ENCODE results near the gene HLCS.

The HLCS gene

DNA sequence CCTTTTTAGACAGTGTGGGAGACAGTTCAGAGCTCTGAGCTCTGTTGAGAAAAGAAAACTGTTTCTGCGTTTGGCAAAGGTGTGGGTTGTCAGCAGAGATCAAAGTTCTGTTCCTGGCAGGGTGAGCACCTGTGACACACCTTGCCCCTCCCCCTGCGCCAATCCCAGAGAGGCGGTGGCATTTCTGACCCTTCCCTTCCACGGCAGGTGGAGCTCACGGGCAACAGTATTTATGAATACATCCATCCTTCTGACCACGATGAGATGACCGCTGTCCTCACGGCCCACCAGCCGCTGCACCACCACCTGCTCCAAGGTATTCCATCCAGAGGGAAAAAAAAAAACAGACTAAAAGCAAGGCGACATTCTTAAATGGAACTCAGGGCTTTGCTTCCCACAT lies 246.9 kb downstream of the HLCS start:
- DNase-seq (ENCODE audit: low read depth): no peak

DNA sequence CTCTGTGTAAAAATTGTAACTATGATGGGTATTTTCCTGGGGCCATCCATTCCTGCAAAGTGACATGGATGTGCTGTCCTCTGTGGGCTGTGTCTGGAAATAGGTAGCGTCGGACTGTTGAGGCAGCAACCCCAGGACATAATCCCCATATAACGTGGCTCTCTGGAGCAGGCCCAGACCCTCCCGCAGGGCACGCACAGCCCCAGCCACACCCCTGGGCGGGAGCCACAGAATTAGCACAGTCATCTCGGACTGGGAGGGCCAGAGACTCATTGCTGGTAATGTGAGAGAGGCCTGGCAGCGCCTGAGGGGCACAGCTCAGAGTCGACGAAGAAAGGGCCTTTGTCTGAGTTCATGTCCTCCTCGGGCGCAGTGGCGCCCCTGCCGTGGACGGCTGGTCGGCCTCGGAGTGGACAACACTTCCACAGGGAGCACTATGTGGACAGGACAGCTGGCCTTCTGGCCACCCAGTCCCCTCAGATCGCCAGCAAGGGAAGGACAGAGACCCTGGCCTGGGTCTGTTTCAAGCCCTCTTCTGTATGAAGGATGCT lies 247.4 kb downstream of the HLCS start:
- no peak for DNase-seq (ENCODE audit: low read depth)

DNA sequence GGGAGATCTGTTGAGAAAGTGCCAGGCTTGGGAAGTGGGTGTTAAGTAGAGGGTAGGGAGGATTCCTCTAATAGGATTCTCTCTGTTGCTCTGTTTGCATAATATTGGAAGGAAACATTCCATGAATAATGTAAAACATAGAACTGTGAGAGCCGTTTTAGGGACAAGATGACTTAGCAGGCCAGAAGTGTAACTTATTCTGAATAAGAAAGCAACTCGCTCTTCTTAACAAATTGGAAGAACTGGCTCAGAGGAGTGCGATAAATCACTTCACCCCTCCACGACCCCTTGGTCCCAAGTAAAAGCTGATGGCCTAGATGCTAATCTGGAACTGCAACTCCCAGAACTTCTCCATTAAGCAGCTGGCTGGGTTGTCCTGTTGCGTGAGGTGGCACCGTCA lies 248.5 kb downstream of the HLCS start:
- no peak for DNase-seq (ENCODE audit: low read depth)

DNA sequence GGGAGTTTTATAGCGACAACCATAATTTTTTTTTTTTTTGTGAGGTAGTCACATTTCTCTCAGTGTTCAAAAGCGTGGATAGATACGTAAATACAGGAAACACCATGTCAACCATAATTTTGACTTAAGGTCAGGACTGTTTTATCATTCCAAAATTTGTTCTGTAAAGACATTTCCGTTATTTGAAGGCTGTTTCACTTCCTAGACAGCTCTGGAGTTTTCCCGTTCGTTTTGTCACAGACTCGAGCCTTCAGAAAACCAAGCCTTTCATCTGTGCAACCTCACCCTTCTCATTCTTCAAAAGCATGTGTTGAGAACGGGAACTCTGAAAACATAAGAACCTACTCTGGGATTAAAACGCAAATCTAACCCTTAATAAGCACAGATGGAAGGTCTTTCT lies 249.6 kb downstream of the HLCS start:
- no peak for DNase-seq (ENCODE audit: low read depth)

DNA sequence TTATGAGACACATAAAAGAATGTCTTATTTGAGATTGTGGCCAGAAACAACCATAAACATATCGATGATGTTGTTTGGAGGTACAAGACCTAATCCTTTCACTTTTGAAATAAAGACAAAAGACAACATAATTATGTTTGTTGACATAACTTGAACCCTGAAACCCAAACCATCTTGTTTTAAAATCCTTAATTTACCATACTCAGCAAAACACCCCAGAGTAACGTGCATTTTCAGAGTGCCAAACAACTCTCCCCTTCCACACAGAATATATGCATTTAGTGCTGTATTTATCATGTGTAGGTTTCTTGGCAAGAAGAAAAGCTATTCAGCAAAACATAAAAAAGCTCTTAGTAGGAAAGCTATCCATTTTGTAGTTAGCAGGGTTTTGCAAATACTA lies 250.1 kb downstream of the HLCS start:
- no peak for DNase-seq (ENCODE audit: low read depth)

DNA sequence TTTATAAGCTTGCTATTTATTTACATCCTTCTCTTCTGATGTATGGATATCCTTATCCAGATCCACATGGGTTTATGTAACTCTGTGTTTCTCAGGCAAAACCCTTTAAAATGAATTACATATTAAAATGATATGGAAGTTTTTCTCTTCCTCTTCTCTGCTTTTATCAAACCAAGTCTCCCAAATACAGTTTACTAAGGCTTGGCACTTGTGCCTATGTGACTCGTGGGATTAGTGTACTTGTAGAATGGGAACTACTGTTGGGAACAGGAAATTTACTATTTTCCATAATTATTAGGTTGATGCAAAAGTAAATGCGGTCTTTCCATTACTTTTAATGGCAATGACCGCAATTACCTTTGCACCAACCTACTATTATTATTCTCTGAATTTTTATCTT lies 252.7 kb downstream of the HLCS start:
- DNase-seq (ENCODE audit: low read depth): no peak

DNA sequence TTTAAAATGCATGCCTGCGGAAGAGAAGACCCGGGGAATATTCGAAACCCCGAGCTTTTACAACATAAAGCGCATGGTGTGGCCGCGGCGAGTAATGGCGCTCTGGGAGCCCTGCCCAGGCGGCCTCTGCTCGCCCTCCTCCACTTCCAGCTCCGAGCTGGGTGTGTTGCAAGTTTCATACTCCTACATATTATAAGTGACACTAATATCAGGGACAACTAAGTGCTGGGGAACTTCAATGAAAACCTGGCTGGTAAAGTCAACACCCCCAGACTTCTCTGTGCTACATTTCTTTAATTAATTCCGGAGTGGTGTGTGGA lies 255.8 kb downstream of the HLCS start:
- DNase-seq (ENCODE audit: low read depth): no peak

DNA sequence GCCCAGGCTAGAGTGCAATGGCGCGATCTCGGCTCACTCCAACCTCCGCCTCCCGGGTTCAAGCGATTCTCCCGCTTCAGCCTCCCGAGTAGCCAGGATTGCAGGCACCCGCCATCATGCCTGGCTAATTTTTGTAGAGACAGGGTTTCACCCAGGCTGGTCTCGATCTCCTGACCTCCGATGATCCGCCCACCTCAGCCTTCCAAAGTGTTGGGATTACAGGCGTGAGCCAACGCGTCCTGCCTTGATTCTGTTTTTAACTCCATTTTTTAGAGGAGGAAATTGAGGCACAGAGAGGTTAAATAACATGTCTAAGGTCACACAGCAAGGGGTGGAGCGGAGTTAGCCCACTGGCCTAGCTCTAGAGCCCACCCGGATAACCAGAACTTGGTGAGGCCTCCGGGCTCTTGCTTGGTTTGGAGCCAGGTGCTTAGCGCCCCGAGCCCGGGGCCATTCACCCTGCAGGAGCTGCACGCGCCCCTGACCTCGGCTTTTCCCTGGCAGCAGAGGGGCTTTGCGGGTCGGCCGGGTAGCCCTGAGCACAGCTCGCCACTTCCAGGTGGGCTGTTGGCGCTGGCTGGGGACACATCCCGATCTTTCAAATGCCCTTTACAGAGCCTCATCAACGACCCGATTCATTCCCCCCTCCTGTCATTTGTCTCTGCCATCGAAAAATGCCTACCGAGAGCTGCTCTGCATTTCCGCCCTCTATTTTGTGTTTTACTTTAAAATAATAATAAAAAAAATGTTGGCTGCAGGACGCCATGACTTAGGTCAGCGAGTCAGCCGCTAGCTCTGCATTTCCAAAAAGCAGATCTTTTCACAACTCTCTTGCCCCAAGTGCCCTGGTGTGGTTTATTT lies 256.4 kb downstream of the HLCS start:
- DNase-seq (ENCODE audit: low read depth): no peak

DNA sequence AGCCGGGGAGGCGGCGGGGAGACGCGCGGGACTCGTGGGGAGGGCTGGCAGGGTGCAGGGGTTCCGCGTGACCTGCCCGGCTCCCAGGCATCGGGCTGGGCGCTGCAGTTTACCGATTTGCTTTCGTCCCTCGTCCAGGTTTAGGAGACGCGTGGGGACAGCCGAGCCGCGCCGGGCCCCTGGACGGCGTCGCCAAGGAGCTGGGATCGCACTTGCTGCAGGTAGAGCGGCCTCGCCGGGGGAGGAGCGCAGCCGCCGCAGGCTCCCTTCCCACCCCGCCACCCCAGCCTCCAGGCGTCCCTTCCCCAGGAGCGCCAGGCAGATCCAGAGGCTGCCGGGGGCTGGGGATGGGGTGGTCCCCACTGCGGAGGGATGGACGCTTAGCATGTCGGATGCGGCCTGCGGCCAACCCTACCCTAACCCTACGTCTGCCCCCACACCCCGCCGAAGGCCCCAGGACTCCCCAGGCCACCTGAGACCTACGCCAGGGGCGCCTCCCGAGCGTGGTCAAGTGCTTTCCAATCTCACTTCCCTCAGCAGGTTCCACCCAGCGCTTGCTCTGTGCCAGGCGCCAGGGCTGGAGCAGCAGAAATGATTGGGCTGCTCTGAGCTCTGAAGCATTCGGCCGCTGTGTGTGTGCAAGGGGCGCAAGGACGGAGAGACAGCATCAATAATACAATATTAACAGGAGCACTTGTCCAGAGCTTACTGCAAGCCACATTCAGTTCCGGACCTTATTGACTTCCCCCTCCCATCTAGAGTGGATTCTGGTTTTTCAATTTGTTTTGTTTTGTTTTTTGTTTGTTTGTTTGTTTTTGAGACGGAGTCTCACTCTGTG lies 257.2 kb downstream of the HLCS start:
- DNase-seq (ENCODE audit: low read depth): no peak

DNA sequence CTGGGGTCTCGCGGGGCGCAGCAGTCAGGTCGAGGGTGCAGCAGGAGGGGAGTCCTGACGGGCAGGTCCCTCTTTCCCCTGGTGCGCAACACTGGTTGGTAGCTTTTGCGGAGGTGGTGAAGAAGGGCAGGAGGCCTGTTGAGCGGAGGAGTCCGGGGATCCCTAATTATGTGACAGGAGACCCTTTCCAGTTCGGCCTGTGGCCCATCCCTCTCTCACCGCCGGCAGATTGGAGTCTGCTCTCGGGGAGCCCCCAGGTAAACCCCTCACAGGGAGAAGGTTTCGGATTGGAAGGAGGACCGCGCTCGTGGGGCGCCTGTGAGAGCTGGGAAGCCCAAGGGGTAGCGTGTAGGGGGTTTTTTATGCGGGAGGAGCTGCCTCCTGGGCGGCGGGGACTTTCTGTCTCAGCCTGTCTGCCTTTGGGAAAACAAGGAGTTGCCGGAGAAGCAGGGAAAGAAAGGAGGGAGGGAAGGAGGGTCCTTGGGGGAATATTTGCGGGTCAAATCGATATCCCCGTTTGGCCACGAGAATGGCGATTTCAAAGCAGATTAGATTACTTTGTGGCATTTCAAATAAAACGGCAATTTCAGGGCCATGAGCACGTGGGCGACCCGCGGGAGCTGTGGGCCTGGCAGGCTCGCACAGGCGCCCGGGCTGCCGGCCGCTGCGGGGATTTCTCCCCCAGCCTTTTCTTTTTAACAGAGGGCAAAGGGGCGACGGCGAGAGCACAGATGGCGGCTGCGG lies 258.0 kb downstream of the HLCS start:
- no peak for DNase-seq (ENCODE audit: low read depth)

DNA sequence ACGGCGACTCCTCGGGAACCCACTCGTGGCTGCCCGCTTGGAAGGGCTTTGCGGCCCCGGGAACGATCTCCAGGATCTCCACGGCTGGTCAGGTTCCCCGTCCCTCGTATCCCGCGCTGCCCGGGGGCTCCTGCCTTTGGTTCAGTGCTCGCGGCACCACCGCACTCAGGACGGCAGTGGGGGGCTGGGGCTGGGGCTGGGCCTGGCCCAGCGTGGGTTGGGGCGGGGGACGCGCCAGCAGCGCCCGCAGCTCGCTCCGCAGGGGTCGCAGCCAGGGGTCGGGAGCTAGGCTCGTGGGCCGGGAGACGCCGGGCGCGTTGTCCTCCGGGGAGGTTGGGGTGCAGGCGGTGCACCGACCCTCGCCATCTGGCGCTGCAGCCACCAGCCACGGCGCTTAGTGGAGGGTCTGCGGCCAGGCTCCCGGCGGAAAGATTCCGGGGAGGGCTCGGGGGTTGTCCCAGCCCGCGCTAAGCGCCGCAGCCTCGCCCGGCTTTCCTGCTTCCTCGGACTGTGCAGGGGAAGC lies 258.6 kb downstream of the HLCS start:
- no peak for DNase-seq (ENCODE audit: low read depth)

DNA sequence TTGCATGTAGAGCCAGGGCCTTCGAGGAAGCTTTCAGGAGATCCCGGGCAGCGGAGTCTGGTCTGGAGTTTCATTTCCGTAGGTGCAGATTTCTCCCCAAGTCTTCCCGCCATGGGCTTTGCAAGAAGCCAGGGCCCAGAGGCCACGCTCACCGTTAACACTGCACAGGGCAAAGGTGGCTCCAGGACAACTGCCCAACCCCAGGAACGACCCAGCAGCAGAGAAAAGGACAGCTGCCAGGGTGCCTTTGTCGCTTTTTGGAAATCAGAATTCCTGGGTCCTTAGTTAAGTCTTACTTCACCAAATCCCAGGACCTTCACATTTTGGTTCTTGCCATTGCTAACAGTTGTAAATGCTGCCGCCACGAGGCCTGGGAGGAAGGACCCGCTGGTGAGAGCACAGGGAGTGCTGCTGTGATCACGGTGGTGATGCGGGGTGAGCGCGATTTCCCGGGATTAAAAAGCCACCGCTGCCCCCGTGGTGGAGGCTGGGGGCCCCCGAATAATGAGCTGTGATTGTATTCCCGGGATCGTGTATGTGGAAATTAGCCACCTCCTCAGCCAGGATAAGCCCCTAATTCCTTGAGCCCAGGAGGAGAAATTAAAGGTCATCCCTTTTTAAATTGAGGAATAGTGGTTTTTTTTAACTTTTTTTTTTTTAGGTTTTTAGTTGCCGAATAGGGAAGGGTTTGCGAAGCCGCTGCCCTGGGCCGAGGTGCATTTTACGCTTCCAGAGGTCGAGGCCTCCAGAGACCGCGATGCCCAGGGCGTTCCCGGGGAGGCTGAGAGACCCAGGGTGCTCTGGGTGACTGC lies 259.3 kb downstream of the HLCS start:
- DNase-seq (ENCODE audit: low read depth): no peak

DNA sequence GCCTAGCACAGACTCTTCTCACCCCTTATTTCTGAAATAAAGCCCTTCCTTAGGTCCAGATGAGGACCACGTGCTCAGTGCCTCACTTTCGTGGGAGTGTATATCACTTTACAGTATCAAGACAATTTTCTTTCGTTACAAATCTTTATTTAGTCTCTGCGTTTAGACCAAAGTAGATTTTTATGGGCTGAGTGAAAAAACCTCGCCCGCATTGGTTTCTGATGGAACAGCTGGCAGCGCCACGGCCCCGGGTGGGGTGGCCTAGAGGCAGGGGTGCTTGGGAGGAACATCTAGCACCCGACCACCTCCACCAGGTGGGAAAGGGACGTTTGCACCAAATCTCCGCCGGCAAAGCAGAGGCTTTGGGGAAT lies 260.0 kb downstream of the HLCS start:
- DNase-seq (ENCODE audit: low read depth): no peak

DNA sequence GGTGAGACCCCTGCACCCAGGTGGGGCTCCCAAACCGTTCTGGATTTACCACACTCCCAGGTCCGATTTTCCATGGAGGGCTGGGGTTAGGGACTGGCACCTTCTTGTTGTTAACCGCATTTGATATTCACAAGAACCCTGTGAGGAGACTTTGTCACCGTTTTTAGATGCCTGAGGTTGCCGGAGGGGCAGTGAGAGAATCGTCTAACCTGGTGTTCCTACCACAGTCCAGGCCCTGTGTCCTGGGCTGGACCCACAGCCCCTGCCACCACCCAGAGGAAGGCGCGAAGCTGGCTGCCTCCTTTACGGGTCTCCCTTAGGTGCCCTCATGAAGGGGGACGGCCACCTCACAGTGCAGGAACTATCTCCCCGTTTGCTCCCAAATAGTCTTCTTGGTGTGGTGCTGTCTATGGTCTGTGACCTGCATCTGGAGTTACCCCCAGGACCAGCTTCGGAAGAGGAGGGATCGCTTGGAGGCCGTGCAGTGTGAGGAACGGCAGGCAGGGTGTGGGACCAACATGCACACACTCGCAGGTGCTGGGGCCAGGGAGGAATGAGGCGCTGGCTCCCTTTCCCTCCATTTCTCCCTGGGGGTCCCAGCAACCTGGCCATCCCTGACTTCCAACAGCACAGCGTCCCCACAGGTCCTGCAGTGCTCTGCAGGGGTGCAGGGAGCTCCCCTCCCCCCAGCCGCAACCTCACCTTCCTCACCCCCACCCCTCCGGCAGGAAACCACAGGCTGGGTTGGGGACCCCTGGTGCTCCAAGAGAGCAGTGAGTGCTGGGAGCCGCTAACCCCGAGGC lies 260.6 kb downstream of the HLCS start:
- DNase-seq (ENCODE audit: low read depth): peak; percentile 12

DNA sequence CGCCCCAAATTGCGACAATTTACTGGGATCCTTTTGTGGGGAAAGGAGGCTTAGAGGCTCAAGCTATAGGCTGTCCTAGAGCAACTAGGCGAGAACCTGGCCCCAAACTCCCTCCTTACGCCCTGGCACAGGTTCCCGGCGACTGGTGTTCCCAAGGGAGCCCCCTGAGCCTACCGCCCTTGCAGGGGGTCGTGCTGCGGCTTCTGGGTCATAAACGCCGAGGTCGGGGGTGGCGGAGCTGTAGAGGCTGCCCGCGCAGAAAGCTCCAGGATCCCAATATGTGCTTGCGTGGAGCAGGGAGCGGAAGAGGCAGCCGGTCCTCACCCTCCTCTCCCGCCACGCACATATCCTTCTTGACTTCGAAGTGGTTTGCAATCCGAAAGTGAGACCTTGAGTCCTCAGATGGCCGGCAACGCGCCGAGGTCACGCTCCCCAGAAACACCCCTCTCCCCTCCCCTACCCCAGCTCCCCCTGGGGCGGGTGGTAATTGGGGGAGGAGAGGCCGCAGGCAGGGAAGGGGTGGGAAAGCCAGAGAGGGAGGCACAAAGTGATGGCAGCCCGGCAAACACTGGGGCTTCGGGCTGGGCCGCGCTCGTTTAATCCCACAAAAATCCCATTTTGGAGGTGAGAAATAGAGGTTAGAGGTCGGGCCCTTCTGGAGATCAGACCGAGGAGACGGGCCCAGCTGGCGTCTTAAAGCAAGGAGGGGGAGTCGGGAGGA lies 261.4 kb downstream of the HLCS start:
- no peak for DNase-seq (ENCODE audit: low read depth)

DNA sequence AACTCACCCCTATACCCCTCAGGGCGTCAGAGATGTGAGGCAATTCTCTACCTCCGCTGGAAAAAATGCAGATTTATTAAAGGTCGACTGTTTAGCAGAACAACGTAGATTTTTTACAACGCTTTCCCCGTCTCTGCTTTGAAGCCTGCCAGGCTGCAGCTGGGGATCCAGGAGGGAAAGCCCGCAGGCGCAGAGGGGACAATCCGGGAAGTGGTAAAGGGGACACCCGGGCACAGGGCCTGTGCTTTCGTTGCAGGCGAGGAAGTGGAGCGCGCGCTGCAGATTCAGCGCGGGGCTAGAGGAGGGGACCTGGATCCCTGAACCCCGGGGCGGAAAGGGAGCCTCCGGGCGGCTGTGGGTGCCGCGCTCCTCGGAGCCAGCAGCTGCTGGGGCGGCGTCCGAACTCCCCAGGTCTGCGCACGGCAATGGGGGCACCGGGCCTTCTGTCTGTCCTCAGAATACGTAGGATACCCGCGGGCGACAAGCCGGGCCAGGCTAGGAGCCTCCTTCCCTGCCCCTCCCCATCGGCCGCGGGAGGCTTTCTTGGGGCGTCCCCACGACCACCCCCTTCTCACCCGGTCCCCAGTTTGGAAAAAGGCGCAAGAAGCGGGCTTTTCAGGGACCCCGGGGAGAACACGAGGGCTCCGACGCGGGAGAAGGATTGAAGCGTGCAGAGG lies 262.1 kb downstream of the HLCS start:
- DNase-seq (ENCODE audit: low read depth): no peak

DNA sequence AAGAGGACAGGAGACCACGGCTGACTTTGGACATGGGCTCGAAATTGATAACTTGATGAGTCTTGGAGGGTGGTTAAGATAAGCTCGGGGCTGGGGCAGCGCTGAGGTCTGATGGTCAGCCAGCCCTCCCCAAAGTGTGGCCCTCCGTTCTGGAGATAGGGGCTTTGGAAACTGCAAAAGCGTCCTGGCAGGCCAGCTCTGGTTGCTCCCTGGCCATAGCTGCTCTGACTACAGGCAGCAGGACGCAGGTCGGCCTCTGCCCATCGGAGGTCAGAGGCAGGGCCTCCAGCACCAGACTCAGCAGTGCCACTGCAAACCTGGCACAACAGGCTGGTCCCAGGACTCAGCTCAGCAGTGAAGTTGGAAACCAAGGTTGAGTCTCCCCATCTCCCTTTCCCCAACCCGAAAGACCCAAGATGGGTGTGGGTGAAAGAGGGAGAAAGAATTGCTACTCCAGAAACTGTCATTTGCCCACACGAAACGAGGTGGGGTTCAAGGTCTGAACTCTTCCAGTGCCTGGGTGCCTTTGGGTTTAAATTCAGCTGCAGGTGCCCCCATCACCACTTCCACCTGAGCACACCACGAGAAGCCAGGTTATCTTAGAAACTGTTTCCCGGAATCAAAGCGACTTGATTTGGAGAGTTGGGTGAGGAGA lies 262.7 kb downstream of the HLCS start:
- DNase-seq (ENCODE audit: low read depth): no peak

DNA sequence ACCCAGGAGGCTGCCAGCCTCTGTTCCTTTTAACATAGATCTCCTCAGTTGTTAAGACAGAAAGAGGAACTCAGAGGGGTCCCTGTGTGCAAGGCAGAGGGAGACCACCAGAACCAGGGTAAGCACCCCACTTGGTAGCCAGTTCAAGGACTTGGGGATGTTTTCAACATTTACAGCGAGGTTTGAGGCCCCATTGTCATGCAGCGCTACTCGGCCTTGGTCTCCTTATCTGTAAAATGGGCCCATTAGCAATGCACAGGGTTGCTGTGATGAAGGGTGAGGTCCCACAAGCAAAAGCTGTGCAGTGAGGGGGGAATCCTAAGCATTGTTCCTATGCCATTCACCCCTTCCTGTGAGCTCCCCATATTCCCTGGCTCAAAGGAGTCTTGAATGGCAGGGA lies 263.3 kb downstream of the HLCS start:
- DNase-seq (ENCODE audit: low read depth): no peak

DNA sequence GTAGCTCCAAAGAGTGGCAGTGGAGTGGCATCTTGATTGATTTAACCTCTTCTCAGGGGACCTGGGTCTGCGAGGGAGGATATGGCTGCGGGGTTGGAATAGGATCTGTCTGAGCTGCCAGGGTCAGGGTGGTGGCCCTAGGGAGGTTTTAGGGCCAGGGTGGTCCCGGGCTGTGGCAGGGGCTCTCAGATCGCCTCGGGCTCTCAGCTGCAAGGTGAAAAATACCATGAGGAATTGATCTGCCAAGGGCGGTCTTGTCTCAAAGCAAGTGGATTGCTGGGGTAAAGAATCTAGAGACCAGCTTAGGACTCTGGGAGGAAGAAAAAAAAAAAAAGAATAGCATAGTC lies 263.9 kb downstream of the HLCS start:
- DNase-seq (ENCODE audit: low read depth): no peak
